IMR-90 (cell line): ENCODE results near the gene CELSR1. TPM values are rescaled to one million over a fixed set of nuclear protein-coding genes. Genes with fewer than 3 reads are reported as not detected.

Experiments used
- ATAC-seq: fragments of 200-7000 bp; cut with Tn5 transposase; 2 replicates; pipeline ENCODE4 v1.9.1; 2020; ENCODE audit warnings: low read depth, mild to moderate bottlenecking, moderate library complexity
- BruUV-seq: library from RNA; stranded (reverse); fragments of 400-500 nt; replicated peaks from 2 replicates; lab custom pipeline; 2021; lab: Mats Ljungman, UMichigan
- CTCF ChIA-PET: fragments of 300-600 bp; formaldehyde crosslinking; extraction: SDS; loops from one replicate; lab custom pipeline; 2021; ENCODE audit warnings: antibody characterized with exemption; lab: Yijun Ruan, JAX
- POLR2A ChIA-PET: fragments of 300-600 bp; sonication (Branson Sonifier 250); formaldehyde crosslinking; loops from one replicate; lab custom pipeline; 2022; ENCODE audit warnings: antibody characterized with exemption; ENCODE audit not compliant: unreplicated experiment; lab: Charles Lee
- DNase-seq: peaks from one replicate; pipeline ENCODE4 v3.0.0; 2013
- H2AFZ ChIP-seq: replicated peaks from 2 replicates; pipeline ENCODE3; 2013; ENCODE audit warnings: low read length, mild to moderate bottlenecking; ENCODE audit not compliant: poor library complexity
- H2AK5ac ChIP-seq: 2 replicates; pipeline ENCODE4 v1.6.1; 2013; ENCODE audit warnings: low read depth, low read length, inconsistent platforms
- H2AK9ac ChIP-seq: replicated peaks from 2 replicates; pipeline ENCODE3; 2013; ENCODE audit warnings: mild to moderate bottlenecking, low read depth, low read length, moderate library complexity; ENCODE audit not compliant: poor library complexity
- H2BK120ac ChIP-seq: 2 replicates; pipeline ENCODE4 v1.6.1; 2013; ENCODE audit warnings: low read depth, low read length, inconsistent platforms
- H2BK15ac ChIP-seq: 3 replicates; pipeline ENCODE4 v1.6.1; 2013; ENCODE audit warnings: low read depth, low read length, inconsistent platforms
- H2BK20ac ChIP-seq: 2 replicates; pipeline ENCODE4 v1.6.1; 2013; ENCODE audit warnings: low read depth, mild to moderate bottlenecking, inconsistent platforms, low read length, moderate library complexity
- H2BK5ac ChIP-seq: 2 replicates; pipeline ENCODE4 v1.6.1; 2013; ENCODE audit warnings: mild to moderate bottlenecking, low read depth, low read length, inconsistent platforms; ENCODE audit not compliant: poor library complexity, severe bottlenecking
- H3K14ac ChIP-seq: replicated peaks from 2 replicates; pipeline ENCODE4 v1.6.1; 2013; ENCODE audit warnings: low read depth, low read length, inconsistent platforms
- H3K18ac ChIP-seq: 2 replicates; pipeline ENCODE4 v1.6.1; 2013; ENCODE audit warnings: low read depth, low read length, control low read depth
- H3K23ac ChIP-seq: 2 replicates; pipeline ENCODE4 v1.6.1; 2013; ENCODE audit warnings: low read depth, low read length, inconsistent platforms
- H3K27ac ChIP-seq: 2 replicates; pipeline ENCODE4 v1.5.1; 2013; ENCODE audit warnings: mild to moderate bottlenecking, control low read depth, low read length; ENCODE audit not compliant: insufficient read depth
- H3K27me3 ChIP-seq: 2 replicates; pipeline ENCODE4 v1.6.1; 2013; ENCODE audit warnings: low read length; ENCODE audit not compliant: control insufficient read depth, insufficient read depth
- H3K36me3 ChIP-seq: 2 replicates; pipeline ENCODE4 v1.6.1; 2013; ENCODE audit warnings: low read length, mixed read lengths; ENCODE audit not compliant: control insufficient read depth, insufficient read depth
- H3K4ac ChIP-seq: 2 replicates; pipeline ENCODE4 v1.6.1; 2013; ENCODE audit warnings: low read depth, low read length, inconsistent platforms
- H3K4me1 ChIP-seq: 2 replicates; pipeline ENCODE4 v1.6.1; 2013; ENCODE audit warnings: low read length, mixed read lengths; ENCODE audit not compliant: control insufficient read depth, insufficient read depth
- H3K4me2 ChIP-seq: 2 replicates; pipeline ENCODE4 v1.6.1; 2013; ENCODE audit warnings: low read depth, mild to moderate bottlenecking, control low read depth, low read length, moderate library complexity
- H3K4me3 ChIP-seq: 2 replicates; pipeline ENCODE4 v1.5.1; 2013; ENCODE audit warnings: low read depth, mild to moderate bottlenecking, control low read depth, low read length, moderate library complexity; ENCODE audit not compliant: insufficient read depth
- H3K56ac ChIP-seq: 2 replicates; pipeline ENCODE4 v1.6.1; 2013; ENCODE audit warnings: low read length, inconsistent platforms; ENCODE audit not compliant: insufficient read depth; ENCODE audit errors: extremely low read depth
- H3K79me1 ChIP-seq, 2 experiments: 2 replicates each; pipeline ENCODE4 v1.6.1; 2013; ENCODE audit warnings: low read length in 2 of 2, inconsistent platforms in 1 of 2, low read depth in 1 of 2
- H3K9ac ChIP-seq: 2 replicates; pipeline ENCODE4 v1.6.1; 2013; ENCODE audit warnings: low read depth, low read length, control low read depth
- H3K9me1 ChIP-seq: 2 replicates; pipeline ENCODE4 v1.6.1; 2013; ENCODE audit warnings: low read length, inconsistent platforms; ENCODE audit not compliant: insufficient read depth
- H3K9me3 ChIP-seq: 2 replicates; pipeline ENCODE4 v1.6.1; 2013; ENCODE audit warnings: low read length; ENCODE audit not compliant: control insufficient read depth, insufficient read depth
- H4K20me1 ChIP-seq: 2 replicates; pipeline ENCODE4 v1.6.1; 2013; ENCODE audit warnings: low read length, inconsistent platforms; ENCODE audit not compliant: insufficient read depth
- H4K5ac ChIP-seq: 2 replicates; pipeline ENCODE4 v1.6.1; 2013; ENCODE audit warnings: mild to moderate bottlenecking, low read depth, low read length, control low read depth
- H4K8ac ChIP-seq, 2 experiments: 2 replicates each; pipeline ENCODE4 v1.6.1; 2013; ENCODE audit warnings: low read depth in 2 of 2, low read length in 2 of 2, control low read depth in 1 of 2, inconsistent platforms in 1 of 2
- H4K91ac ChIP-seq: 2 replicates; pipeline ENCODE4 v1.6.1; 2013; ENCODE audit warnings: low read depth, low read length, inconsistent platforms; ENCODE audit not compliant: insufficient read depth
- RAD21 ChIP-seq: IDR thresholded peaks from 2 replicates; pipeline ENCODE4 v1.6.1; 2012; ENCODE audit warnings: low read length, improper control_type of control experiment
- SMC3 ChIP-seq: fragments of 150-350 bp; IDR thresholded peaks from 2 replicates; pipeline ENCODE4 v1.6.1; 2016; ENCODE audit warnings: low read depth, mild to moderate bottlenecking, antibody characterized with exemption, low read length, moderate library complexity
- WGBS, 2 experiments: methylation state at CpG; one replicate each; pipeline versions ENCODE4 v1.1.5 to v1.1.7; 2013; ENCODE audit warnings: missing lambda C conversion rate in 2 of 2; ENCODE audit not compliant: insufficient read length in 1 of 2; ENCODE audit errors: extremely low coverage in 2 of 2; 5-methylcytosine and 5-hydroxymethylcytosine counted together
- dilution Hi-C: fragments of 300-500 bp; cut with HindIII; formaldehyde crosslinking; loops from one replicate; pipeline ENCODE4 v1.14.3; 2018; ENCODE audit warnings: low sequenced_read_pairs; ENCODE audit not compliant: unreplicated experiment
- in situ Hi-C: fragments of 300-500 bp; cut with MboI; formaldehyde crosslinking; loops from 3 replicates; pipeline ENCODE4 v1.14.3; 2019; ENCODE audit warnings: low sequenced_read_pairs, inconsistent platforms, mixed read lengths
- intact Hi-C: fragments of 100-400 bp; cut with micrococcal nuclease; formaldehyde crosslinking; loops from 2 replicates; pipeline ENCODE4 v1.10.0; 2022
- polyA plus RNA-seq, 3 experiments: library from polyadenylated mRNA; depleted of rRNA; stranded (reverse); fragments of >200 nt; gene quantifications; 2 replicates each; pipeline ENCODE4 v1.2.3, GENCODE V29; 2012; ENCODE audit warnings: low replicate concordance in 1 of 3
- total RNA-seq: library from RNA; depleted of rRNA; stranded (reverse); fragments of >200 nt; gene quantifications from 2 replicates; pipeline ENCODE4 v1.2.3, GENCODE V29; 2012
- TF ChIP-seq, protein P1 (sequence below): fragments of 150-350 bp; IDR thresholded peaks from 2 replicates; pipeline ENCODE4 v1.6.1; 2016; ENCODE audit warnings: low read depth, mild to moderate bottlenecking, low read length, moderate library complexity, borderline replicate concordance

CELSR1 gene
- total and polyA plus RNA-seq, 2 of the 4 experiments (the other 2 are of a cell fraction) = 0.36 to 0.82 TPM

DNA sequence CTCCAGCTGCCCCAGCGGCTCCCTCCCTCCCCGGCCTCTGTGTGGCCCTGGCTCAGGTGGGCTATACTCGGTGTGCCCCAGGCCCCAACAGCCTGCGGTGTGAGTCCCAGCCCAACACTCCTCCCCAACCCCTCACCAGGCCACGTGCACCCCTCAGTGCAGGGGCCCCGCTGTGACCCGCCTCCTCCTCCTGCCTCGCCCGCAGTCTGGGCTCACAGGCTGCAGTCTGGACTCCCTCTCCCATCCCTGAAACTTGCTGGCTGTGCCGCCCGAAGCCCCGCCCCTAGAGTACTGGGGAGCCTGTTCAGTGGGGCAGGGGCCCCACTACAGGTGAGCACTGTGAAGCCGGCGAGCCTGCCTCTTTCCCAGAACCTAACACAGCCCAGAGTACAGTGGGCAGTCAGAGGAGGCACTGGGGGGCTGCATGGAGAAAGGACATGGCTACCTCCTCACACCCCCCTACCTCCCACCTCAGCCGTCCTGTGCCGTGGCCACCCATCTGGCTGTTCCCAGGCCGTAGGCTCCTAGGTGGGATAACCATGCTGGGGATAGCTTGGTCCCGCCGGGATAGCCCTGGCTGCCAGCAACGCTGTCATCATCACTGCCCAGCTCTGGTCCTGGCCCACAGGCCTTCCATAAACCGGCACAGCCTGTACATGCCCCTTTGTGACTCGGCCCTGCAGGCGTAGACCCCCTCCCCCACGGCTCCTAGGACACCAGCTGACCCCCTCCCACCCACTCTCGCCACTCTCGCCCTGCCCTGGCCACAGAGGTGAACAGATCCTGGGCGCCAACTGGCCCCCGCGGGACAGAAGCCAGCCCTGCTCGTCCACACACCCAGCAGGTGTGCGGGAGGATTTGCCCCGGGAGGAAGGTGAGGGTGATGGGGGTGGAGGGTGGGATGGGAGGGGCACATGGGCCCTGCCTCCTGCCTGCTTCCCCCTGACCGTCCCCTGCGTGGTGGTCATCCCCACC lies 29.7 kb downstream of the CELSR1 start:
- H2BK15ac ChIP-seq = no peak overlapping the region
- no peak overlapping the region for H3K23ac ChIP-seq
- no peak overlapping the region for H4K5ac ChIP-seq
- no peak overlapping the region for H3K4ac ChIP-seq
- H3K14ac ChIP-seq = no peak overlapping the region
- no peaks in the 10 kb centered on the region for H3K4me1 ChIP-seq
- no peak for DNase-seq
- no peak overlapping the region for H3K18ac ChIP-seq
- no peak overlapping the region for H3K9ac ChIP-seq
- in situ Hi-C loops = no loop called here
- H3K56ac ChIP-seq = no peak overlapping the region
- H3K79me1 ChIP-seq = no peaks in the 10 kb centered on the region
- BruUV-seq = no TSS peak
- peaks cover 10% of the 10 kb centered on the region; the same call in 1 of the 2 replicates for H3K27me3 ChIP-seq
- intact Hi-C loops = no loop called here
- no peaks in the 10 kb centered on the region for H3K36me3 ChIP-seq
- no peak overlapping the region for H2AFZ ChIP-seq
- H4K8ac ChIP-seq = no peak overlapping the region
- CTCF ChIA-PET = no interaction called here
- ATAC-seq = no peak
- POLR2A ChIA-PET = no interaction called here
- H3K9me3 ChIP-seq = no peaks in the 10 kb centered on the region
- dilution Hi-C loops = no loop called here
- TF ChIP-seq RAD21 (no peak), SMC3 (no peak)
- TF ChIP-seq, protein P1, sequence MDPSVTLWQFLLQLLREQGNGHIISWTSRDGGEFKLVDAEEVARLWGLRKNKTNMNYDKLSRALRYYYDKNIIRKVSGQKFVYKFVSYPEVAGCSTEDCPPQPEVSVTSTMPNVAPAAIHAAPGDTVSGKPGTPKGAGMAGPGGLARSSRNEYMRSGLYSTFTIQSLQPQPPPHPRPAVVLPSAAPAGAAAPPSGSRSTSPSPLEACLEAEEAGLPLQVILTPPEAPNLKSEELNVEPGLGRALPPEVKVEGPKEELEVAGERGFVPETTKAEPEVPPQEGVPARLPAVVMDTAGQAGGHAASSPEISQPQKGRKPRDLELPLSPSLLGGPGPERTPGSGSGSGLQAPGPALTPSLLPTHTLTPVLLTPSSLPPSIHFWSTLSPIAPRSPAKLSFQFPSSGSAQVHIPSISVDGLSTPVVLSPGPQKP = no peak
- no peak overlapping the region for H2AK5ac ChIP-seq
- WGBS, 2 experiments = 42% methylated on average over 9 of the region's 34 CpGs; no CpG with 5 or more reads in 1 of the 2 experiments
- H4K20me1 ChIP-seq = no peaks in the 10 kb centered on the region
- no peak overlapping the region for H3K4me3 ChIP-seq
- H3K4me2 ChIP-seq = no peak overlapping the region
- no peak overlapping the region for H3K27ac ChIP-seq
- H2BK120ac ChIP-seq = no peak overlapping the region
- no peak overlapping the region for H2BK20ac ChIP-seq
- peak overlapping the region; percentile 42 for H2AK9ac ChIP-seq
- no peaks in the 10 kb centered on the region for H3K9me1 ChIP-seq
- no peak overlapping the region for H2BK5ac ChIP-seq
- H4K91ac ChIP-seq = no peak overlapping the region
